SKM-1 treated with dmso at 0.1 percent for 144 hours (cell line): ENCODE results near the gene TBC1D26.
A peak's percentile ranks its signal among the peaks of the same experiment; 100 is the strongest.
"Not testable (repeated sequence)": the region's sequence is repeated elsewhere in the genome, so short reads cannot be mapped to it uniquely, and the experiment has no call there.

Source experiments
- DNase-seq: peaks from one replicate; lab custom pipeline; 2025; ENCODE audit not compliant: unreplicated experiment; lab: John Stamatoyannopoulos, UW

Gene TBC1D26

GRCh38 chr17:15731900-15732299 is at the start of gene TBC1D26:
TSS of gene TBC1D26 (plus strand) at chr17:15732283. CDS start at chr17:15735349, 3,066 bp downstream.
- DNase-seq, result not testable (repeated sequence)

GRCh38 chr17:15683135-15683534 is 48.9 kb upstream of the TBC1D26 start:
- DNase-seq, result not testable (repeated sequence)

- peak; percentile 8 for DNase-seq
These were observed 48.1 kb upstream of the TBC1D26 start, which contains the start of gene TRIM16 for GRCh38 chr17:15683824-15684478. TSS of gene TRIM16 (minus strand) at chr17:15684311. CDS start at chr17:15651609, 32,702 bp downstream.

- not testable (repeated sequence) for DNase-seq
These were observed 44.6 kb upstream of the TBC1D26 start for GRCh38 chr17:15687494-15687893.

- DNase-seq, result not testable (repeated sequence)
These were observed 33.1 kb upstream of the TBC1D26 start for GRCh38 chr17:15698967-15699366.

GRCh38 chr17:15699413-15699924 is 32.6 kb upstream of the TBC1D26 start, which contains the start of gene ZNF286A:
TSS of gene ZNF286A (plus strand) at chr17:15699752. CDS start at chr17:15700330, 578 bp downstream.
- peak; percentile 90 for DNase-seq

- not testable (repeated sequence) for DNase-seq
These were observed 32.1 kb upstream of the TBC1D26 start for GRCh38 chr17:15699937-15700336.

- DNase-seq, result not testable (repeated sequence)
These were observed 27.8 kb upstream of the TBC1D26 start for GRCh38 chr17:15704239-15704638.

- DNase-seq, result not testable (repeated sequence)
These were observed 27.3 kb upstream of the TBC1D26 start for GRCh38 chr17:15704813-15705212.

- not testable (repeated sequence) for DNase-seq
These were observed 23.2 kb upstream of the TBC1D26 start for GRCh38 chr17:15708879-15709278.

- not testable (repeated sequence) for DNase-seq
These were observed 15.2 kb upstream of the TBC1D26 start for GRCh38 chr17:15716601-15717563.

GRCh38 chr17:15730535-15730934 is 1.5 kb upstream of the TBC1D26 start:
- DNase-seq, result not testable (repeated sequence)

- DNase-seq, result not testable (repeated sequence)
These were observed 1.2 kb downstream of the TBC1D26 start for GRCh38 chr17:15733174-15733789.

GRCh38 chr17:15736578-15736977 is 4.5 kb downstream of the TBC1D26 start:
- not testable (repeated sequence) for DNase-seq

GRCh38 chr17:15738066-15738465 is 6.0 kb downstream of the TBC1D26 start:
- no peak for DNase-seq

- DNase-seq, result not testable (repeated sequence)
These were observed 7.2 kb downstream of the TBC1D26 start for GRCh38 chr17:15739259-15739658.

- not testable (repeated sequence) for DNase-seq
These were observed 8.0 kb downstream of the TBC1D26 start for GRCh38 chr17:15740041-15740440.

- no peak for DNase-seq
These were observed 8.6 kb downstream of the TBC1D26 start for GRCh38 chr17:15740570-15741120.

- DNase-seq, result no peak
These were observed 9.5 kb downstream of the TBC1D26 start for GRCh38 chr17:15741624-15742023.

GRCh38 chr17:15742051-15742795 is 10.1 kb downstream of the TBC1D26 start:
- no peak for DNase-seq
